SU-DHL-6 (cell line): ENCODE results near the gene CRISPLD2.

Source experiments
- H2AFZ ChIP-seq: fragments of 200-600 bp; sonication (generic); 2 replicates; pipeline ENCODE4 v1.6.1; 2014; ENCODE audit warnings: low read depth, mild to moderate bottlenecking, moderate library complexity, mixed read lengths, antibody characterized with exemption, low read length; ENCODE audit not compliant: severe bottlenecking
- H3F3A ChIP-seq: fragments of 200-600 bp; shearing (Covaris generic); 2 replicates; pipeline ENCODE4 v1.6.0; 2016; ENCODE audit warnings: antibody characterized with exemption, mild to moderate bottlenecking; ENCODE audit not compliant: insufficient read depth
- H3K27ac ChIP-seq: fragments of 200-600 bp; sonication (generic); 2 replicates; pipeline ENCODE4 v1.5.1; 2016; ENCODE audit warnings: low read depth, mild to moderate bottlenecking, low read length, moderate library complexity, mixed read lengths
- H3K27me3 ChIP-seq: fragments of 200-600 bp; sonication (generic), shearing (Covaris generic); 2 replicates; pipeline ENCODE4 v1.6.0; 2014; ENCODE audit warnings: mild to moderate bottlenecking, low read length
- H3K36me3 ChIP-seq: fragments of 200-600 bp; sonication (generic); 2 replicates; pipeline ENCODE4 v1.6.1; 2014; ENCODE audit warnings: mild to moderate bottlenecking, low read length, mixed read lengths
- H3K4me2 ChIP-seq: fragments of 300-600, 200-600 bp; shearing (Covaris generic), sonication (generic); 2 replicates; pipeline ENCODE4 v1.6.0; 2014; ENCODE audit warnings: low read length, low read depth, mild to moderate bottlenecking; ENCODE audit not compliant: poor library complexity, severe bottlenecking
- H3K4me3 ChIP-seq: fragments of 200-600 bp; sonication (generic); 2 replicates; pipeline ENCODE4 v1.5.1; 2014; ENCODE audit warnings: antibody characterized with exemption, low read length, mild to moderate bottlenecking, mixed read lengths; ENCODE audit not compliant: insufficient read depth, poor library complexity, severe bottlenecking
- H3K79me2 ChIP-seq: fragments of 200-600 bp; sonication (generic); 2 replicates; pipeline ENCODE4 v1.6.1; 2014; ENCODE audit warnings: mild to moderate bottlenecking, low read length, moderate library complexity; ENCODE audit not compliant: insufficient read depth
- H3K9ac ChIP-seq: fragments of 200-600 bp; sonication (generic); 2 replicates; pipeline ENCODE4 v1.7.0; 2014; ENCODE audit warnings: mild to moderate bottlenecking, low read length
- H3K9me2 ChIP-seq: fragments of 200-600 bp; sonication (generic); replicated peaks from 2 replicates; pipeline ENCODE4 v1.6.1; 2014; ENCODE audit warnings: low read length; ENCODE audit not compliant: insufficient read depth
- H3K9me3 ChIP-seq: fragments of 200-600 bp; sonication (generic); 2 replicates; pipeline ENCODE4 v1.6.1; 2014; ENCODE audit warnings: low read length, mixed read lengths; ENCODE audit not compliant: insufficient read depth
- H4K20me1 ChIP-seq: fragments of 200-600 bp; sonication (generic); 2 replicates; pipeline ENCODE4 v1.6.1; 2014; ENCODE audit warnings: low read depth, mild to moderate bottlenecking, antibody characterized with exemption, low read length, moderate library complexity, mixed read lengths
- CTCF ChIP-seq: fragments of 200-600 bp; sonication (generic); IDR thresholded peaks from one replicate; pipeline ENCODE4 v1.5.1; 2017; ENCODE audit warnings: antibody characterized with exemption, mild to moderate bottlenecking, low read length, moderate library complexity; ENCODE audit not compliant: insufficient read depth, poor library complexity, severe bottlenecking
- EZH2phosphoT487 ChIP-seq: fragments of 200-600 bp; sonication (generic), shearing (Covaris generic); conservative IDR thresholded peaks from 2 replicates; pipeline ENCODE4 v1.6.1; 2018; ENCODE audit warnings: mild to moderate bottlenecking, antibody characterized with exemption, low read length, moderate library complexity, mixed read lengths

Gene CRISPLD2

DNA sequence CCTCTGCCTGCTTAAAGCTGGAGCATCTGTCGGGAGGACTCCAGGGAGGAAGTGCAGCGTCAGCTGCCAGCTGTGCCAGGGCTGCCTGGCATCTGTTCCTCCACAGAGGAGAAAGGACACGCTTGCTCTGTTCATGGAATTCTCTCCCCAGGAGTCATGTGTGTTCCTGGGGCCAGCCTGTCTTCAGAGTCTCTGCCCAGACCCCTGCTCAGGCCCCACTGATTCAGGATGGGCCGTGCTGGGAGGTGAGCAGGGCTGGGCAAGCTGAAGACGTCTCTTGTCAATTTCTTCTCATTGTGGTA is 24.2 kb downstream of the CRISPLD2 start:
- no peak overlapping the region for H3K4me3 ChIP-seq
- no peaks in the 10 kb centered on the region for H4K20me1 ChIP-seq
- H2AFZ ChIP-seq = no peak overlapping the region
- no peaks in the 10 kb centered on the region for H3K36me3 ChIP-seq
- no peaks in the 10 kb centered on the region for H3K9me2 ChIP-seq
- TF ChIP-seq EZH2phosphoT487 = no peak
- no peak for TF ChIP-seq CTCF
- no peaks in the 10 kb centered on the region for H3K9me3 ChIP-seq
- no peaks in the 10 kb centered on the region for H3K27me3 ChIP-seq
- H3K79me2 ChIP-seq = no peaks in the 10 kb centered on the region
- H3K4me2 ChIP-seq = no peak overlapping the region
- no peak overlapping the region for H3K9ac ChIP-seq
- no peak overlapping the region for H3K27ac ChIP-seq
- H3F3A ChIP-seq = no peaks in the 10 kb centered on the region

GRCh38 chr16:84844559-84845495 is 25.0 kb downstream of the CRISPLD2 start:
- Histone ChIP-seq H4K20me1 (no peaks in the 10 kb centered on the region), H3K27ac (no peak overlapping the region), H3K36me3 (no peaks in the 10 kb centered on the region), H2AFZ (no peak overlapping the region), H3K79me2 (no peaks in the 10 kb centered on the region), H3K27me3 (no peaks in the 10 kb centered on the region), H3K9me3 (no peaks in the 10 kb centered on the region), H3K4me3 (no peak overlapping the region), H3K9ac (no peak overlapping the region), H3K4me2 (no peak overlapping the region), H3F3A (no peaks in the 10 kb centered on the region), H3K9me2 (no peaks in the 10 kb centered on the region)
- TF ChIP-seq EZH2phosphoT487 (no peak), CTCF (no peak)

DNA sequence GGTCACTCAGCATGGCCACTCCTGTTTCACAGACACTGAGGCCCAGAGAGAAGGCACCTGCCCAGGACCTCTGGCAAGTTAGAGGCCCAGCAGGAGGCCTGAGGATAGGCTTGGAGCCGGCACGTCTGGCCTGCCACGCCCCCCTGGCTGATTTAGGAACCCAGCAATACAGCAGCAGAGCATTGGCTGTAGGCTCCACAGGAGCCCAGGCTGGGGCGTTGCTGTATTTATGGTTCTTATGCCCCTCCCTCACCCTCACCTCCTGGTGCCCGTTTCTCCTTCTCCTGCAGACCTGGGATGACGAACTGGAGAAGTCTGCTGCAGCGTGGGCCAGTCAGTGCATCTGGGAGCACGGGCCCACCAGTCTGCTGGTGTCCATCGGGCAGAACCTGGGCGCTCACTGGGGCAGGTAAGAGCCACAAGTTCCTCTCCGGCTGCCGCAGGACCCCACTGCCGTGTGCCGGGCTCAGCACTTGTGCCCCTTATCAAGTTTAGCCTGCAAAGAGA is 25.8 kb downstream of the CRISPLD2 start:
- Histone ChIP-seq H3K9me3 (no peaks in the 10 kb centered on the region), H3K4me2 (no peak overlapping the region), H3K9me2 (no peaks in the 10 kb centered on the region), H3K79me2 (no peaks in the 10 kb centered on the region), H3K9ac (no peak overlapping the region), H3K4me3 (no peak overlapping the region), H4K20me1 (no peaks in the 10 kb centered on the region), H2AFZ (no peak overlapping the region), H3K36me3 (no peaks in the 10 kb centered on the region), H3K27me3 (no peaks in the 10 kb centered on the region), H3F3A (no peaks in the 10 kb centered on the region), H3K27ac (no peak overlapping the region)
- TF ChIP-seq EZH2phosphoT487 (no peak), CTCF (no peak)
